NCI-H526 treated with DMSO at 0.1 percent for 48 hours (cell line): Measurements from ENCODE around the gene SUN1.
"Not testable (repeated sequence)": the region's sequence is repeated elsewhere in the genome, so short reads cannot be mapped to it uniquely, and the experiment has no call there.

Experiments
- DNase-seq: peaks from one replicate; lab custom pipeline; 2025; lab: John Stamatoyannopoulos, UW

SUN1 gene

DNA sequence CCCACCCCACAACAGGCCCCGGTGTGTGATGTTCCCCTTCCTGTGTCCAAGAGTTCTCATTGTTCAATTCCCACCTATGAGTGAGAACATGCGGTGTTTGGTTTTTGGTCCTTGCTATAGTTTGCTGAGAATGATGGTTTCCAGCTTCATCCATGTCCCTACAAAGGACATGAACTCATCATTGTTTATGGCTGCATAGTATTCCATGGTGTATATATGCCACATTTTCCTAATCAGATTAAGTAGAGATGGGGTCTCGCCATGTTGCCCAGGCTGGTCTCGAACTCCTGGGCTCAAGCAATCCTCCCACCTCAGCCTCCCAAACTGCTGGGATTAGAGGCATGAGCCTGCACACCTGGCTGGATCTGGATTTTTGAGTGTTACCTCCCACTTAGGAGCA lies 28.5 kb upstream of the SUN1 start:
- not testable (repeated sequence) for DNase-seq

DNA sequence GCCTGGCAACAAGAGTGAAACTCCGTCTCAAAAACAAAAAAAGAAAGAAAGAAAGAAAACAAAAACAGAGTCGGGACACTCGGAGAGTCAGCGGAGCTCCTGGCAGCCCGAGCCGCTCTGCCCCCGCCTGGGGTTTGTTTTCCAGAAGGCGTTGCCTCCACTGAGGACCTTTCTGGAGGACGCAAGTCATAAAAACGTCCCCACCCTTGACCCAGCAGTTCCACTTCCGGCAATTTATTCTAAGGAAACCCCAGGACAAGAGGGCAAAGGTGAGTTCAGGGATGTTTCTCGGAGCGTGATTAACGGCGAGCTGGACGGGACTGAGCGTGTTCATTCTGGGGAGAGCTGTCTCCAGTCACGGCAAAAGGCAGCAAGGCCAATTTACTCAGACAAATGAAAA lies 27.0 kb upstream of the SUN1 start:
- DNase-seq = no peak

DNA sequence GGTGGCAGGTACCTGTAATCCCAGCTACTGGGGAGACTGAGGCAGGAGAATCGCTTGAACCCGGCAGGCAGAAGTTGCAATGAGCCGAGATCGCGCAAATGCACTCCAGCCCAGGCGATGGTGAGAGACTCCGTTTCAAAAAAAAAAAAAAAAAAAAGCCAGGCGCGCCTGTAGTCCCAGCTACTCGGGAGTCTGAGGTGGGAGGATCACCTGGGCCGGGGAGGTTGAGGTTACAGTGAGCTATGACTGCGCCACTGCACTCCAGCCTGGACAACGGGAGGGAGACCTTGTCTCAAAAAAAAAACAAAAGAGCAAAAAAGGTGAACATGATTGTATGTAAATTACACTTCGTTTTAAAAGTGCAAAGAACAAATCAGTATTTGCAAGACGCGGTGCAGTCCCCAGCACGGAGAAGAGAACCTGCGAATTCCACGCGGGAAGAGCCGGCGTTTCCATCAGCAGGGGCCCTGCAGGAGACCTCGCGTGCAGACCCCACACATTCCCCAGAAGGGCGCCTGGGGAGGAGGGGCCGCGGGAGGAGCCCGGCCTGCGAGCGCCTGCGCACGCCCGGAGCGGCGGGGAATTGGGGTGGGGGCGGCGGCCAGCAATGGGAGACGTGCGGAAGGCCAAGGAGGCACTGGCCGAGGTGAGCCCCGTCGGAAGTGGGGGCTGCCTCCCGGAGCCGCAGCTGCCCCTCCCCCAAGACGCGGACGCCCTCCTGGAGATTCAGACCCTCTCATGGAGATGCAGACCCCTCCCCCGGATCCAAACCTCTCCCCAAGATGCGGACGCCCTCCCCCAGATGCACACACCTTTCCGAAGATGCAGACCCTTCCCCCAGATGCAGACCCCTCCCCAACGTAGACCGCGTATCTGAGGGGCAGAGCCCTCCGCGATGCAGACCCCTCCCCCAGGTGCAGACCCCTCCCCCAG lies 16.7 kb upstream of the SUN1 start:
- peak; percentile 42 for DNase-seq

DNA sequence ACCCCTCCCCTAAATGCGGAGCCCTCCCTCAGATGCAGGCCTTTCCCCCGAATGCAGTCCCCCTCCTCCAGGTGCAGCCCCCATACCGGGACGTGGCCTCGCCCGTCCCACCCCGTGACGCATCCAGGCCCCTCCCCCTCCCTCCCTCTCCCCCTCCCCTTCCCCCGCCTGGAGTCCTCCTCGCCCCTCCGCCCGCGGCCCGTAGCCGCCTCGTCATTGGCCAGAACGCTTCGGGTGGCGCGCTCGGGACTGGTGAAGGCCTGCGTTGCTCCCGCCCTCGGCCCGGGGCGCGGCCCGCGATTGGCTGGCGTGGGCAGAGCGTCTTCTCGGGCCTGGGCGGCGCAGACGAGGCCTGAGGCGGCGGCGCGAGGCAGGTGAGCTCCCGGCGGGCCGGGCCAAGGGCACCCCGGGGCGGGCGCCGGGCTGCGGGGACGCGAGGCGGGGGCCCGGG lies 16.0 kb upstream of the SUN1 start:
- DNase-seq = peak; percentile 94

DNA sequence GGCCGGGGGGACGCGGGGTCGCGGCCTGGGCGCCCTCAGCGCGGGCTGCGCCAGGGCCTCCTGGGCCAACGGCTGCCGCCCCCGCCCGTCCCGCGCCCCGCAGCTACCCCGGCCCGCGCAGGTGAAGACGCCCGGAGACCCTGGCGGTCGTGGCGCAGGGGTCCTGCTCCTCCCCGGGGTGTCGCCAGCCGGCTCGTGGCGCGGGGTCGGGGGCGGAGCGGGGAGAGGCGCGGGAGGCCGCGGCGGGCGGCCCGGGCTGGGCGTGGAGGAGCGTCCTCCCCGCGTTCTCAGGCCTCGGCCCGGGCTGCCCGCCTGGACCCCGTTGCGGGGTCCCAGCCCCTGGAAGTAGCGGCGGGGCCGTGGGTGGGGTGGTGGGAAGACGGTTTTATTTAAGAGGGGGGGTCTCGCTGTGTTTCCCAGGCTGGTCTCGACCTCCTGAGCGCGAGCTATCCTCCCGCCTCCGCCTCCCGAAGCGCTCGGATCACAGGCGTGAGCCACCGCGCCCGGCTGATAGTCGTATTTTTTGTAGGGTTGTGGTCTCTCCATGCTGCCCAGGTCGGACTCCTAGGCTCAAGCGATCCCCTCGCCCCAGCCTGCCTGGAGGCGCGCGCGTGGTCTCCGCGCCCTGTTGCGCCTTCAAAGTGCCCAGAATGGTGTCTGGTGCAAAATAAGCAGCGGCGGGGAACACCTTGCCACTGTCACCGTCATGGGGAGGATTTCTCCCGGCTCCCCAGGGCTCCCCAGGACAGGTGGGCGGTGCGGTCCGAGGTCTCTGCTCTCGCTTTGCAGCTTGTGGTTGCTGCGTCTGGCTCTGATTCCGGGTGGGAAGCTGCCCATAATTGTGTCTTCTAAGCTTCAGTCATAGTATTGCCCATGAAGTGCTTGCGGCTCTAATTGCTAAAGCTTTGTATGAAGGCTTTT lies 15.3 kb upstream of the SUN1 start:
- DNase-seq = no peak

DNA sequence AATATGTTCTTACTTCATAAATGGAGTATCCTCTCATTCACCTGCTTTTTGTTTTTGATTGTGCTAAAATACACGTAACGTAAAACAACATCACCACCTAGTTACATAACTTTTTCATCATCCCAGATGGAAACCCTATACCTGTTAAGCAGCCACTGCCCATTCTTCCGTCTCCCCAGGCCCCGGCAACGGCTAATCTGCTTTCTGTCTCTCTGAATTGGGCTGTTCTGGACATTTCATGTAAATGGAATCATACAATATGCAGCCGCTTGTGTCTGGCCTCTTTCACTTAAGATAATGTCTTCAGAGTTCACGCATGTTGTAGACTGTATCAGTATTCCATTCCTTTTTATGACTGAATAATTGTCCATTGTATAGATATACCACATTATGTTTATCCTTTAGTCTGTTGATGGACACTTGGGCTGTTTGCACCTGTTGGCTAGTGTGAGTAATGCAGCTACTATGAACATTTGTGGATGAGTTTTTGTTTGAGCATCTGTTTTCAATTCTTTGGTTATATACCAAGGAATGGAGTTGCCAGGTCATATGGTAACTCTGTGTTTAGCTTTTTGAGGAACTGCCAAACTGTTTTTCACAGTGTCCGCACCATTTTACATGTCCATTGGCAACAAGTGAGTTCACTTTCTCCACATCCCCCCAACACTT lies 14.1 kb upstream of the SUN1 start:
- DNase-seq = peak; percentile 6

DNA sequence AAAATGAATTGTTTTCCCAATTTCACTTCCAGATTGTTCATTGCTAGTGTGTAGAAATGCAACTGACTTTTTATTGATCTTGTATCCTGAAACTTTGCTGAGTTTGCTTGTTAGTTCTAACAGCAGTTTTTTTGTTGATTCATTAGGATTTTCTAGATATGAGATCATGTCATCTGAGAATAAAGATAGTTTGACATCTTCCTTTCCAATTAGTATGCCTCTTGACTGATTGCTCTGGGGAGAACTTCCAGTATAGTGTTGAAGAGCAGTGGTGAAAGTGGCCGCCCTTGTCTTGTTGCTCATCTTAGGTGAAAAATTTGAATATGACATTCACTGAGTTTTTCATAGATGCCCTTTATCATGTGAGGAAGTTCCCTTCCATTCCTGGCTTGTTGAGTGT lies 11.9 kb upstream of the SUN1 start:
- DNase-seq = no peak

DNA sequence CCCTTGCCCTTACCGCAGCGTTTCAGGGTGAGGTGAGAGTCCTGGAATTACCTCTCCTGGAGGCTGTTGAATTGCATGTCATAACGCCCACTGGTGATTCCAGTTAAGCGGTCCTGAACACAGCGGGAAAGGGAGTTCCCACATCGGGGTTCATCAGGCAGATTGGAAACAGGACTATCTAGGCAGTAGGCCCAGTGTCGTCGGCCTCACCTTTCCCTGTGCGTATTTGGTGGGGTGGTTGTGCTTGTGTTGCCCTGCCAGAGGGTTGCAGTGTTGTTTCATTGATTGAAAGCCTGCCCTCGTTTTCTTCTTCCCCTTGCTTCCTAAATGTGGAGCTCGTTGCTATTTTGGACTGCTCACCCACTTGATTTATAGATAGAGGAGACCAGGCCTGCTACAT lies 10.6 kb upstream of the SUN1 start:
- DNase-seq = no peak

DNA sequence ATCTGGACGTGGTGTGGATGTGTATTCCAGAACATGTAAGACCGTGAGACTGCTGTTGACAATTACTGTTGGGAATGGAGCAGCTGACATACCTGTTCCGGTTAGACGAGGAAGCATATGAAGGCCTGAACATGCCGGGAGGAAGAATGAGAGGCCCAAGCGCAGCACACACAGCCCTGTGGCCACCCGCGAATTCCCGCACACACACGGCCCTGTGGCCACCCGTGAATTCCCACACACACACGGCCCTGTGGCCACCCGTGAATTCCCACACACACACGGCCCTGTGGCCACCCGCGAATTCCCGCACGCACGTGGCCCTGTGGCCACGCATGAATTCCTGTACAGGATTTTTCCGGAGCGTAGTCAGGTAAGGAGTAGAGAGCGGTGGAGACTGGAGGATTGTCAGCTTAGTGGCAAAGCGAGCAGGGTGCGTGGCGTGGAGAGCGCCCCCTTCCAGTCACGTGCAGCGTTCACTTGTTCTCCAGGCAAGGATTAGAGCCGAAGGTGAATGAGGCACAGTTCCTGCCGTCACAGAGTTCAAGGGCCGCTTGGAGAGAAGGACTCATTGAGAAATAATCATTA lies 9.5 kb upstream of the SUN1 start:
- no peak for DNase-seq

DNA sequence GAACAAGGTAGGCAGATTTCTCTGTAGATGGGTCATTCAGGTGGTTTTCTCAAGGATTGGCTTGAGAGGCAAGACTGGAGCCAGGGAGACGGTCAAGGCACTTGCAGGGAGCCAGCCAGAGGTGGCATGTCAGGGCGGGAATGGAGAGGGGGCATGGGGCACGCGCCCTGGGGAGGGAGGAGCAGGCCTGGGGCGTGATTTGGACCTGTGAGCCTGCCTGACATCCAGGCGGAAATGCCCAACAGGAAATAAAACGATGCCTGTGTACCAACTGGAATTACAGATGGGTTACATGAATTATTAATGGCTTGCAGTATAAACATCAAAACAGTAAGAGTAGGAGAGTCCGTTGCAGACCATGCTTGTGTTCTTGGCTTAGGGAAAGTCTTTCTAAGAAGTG lies 8.6 kb upstream of the SUN1 start:
- DNase-seq = no peak

DNA sequence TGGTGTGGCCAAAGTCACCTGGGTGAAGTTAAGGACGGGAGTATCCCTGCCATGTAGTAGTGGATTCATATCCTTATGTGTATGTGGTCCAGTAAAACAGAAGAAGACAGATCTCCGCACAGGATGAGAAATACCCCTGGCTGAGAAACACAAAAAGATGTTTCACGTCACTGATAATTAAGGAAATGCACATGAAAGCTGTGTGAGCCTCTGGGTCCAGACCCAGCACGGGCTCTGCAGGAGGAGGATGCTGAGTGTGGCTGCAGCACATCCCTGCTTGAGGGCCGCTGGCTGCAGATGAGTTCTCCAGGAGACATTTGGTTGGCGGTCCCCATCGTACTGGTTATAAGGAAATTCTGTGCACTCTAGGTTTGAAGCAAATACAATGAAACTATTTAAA lies 8.2 kb upstream of the SUN1 start:
- no peak for DNase-seq

DNA sequence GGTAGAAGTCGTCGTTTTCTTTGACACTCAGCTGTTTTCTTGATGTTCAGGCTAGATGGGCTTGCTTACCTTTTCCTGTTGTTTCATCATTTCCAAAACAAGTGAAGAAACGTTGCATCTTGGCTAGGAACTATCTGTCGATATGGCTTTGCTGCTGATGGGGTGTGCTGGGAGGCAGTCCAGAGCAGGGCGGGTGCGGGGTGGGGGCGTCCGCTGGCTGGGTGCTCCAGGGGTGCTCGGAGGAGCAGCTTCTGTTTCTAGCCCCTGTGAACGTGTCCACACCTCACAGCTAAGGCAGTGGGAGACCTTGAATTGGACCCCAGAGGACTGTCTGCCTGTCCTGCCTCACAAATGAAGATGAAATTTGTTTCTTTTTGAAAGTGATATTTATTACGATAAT lies 7.6 kb upstream of the SUN1 start:
- no peak for DNase-seq

DNA sequence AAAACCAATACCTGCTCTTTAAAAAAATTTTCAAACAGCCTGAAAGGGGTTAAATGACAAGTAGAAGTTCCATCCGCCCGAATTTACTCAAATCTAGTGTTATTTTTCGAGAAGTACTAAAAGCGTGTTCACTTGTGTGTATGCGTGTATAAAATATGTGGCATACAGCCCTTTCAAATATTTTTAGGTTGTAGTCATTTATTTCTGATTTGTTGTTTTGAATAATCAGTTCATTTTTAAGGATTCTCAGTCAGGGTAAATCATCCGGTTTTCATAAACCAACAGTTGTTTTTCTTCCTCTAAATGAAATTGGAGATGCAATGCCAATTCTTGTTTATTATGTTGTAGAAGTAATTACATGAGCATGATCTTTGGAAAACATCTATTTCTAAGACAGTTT lies 6.9 kb upstream of the SUN1 start:
- DNase-seq = no peak

DNA sequence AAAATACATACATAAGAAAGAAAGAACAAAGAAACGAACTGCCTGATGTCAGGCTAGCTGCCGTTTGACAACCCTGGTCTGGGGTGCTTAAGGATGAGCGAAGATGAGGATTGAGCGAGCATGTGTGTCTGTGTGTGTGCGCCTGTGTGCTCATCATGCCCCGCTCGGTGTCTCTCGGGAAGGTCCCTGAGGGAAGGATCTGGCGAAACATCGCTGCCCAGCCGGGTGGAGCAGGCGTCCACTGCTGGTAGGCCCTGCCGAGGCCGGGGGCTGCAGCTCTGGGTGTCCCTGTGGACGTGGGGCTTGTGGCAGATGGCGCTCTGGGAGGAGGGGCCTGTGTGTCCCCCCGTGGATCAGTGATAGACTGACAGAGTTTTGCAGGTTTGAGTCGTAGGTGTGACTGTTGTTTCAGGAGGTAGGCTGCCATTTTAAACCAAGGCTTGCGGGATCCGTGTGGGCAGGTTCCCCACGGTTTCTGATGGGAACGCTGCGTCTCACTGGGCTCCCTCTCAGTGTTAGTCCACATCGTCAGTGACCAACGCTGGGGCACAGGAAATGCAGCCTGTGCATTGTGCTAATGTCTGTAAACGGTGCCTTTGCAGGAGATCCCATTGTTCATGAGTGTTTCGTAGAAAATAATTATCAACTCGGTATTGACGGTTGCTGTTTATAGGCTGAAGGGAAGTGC lies 5.9 kb upstream of the SUN1 start:
- DNase-seq = no peak

DNA sequence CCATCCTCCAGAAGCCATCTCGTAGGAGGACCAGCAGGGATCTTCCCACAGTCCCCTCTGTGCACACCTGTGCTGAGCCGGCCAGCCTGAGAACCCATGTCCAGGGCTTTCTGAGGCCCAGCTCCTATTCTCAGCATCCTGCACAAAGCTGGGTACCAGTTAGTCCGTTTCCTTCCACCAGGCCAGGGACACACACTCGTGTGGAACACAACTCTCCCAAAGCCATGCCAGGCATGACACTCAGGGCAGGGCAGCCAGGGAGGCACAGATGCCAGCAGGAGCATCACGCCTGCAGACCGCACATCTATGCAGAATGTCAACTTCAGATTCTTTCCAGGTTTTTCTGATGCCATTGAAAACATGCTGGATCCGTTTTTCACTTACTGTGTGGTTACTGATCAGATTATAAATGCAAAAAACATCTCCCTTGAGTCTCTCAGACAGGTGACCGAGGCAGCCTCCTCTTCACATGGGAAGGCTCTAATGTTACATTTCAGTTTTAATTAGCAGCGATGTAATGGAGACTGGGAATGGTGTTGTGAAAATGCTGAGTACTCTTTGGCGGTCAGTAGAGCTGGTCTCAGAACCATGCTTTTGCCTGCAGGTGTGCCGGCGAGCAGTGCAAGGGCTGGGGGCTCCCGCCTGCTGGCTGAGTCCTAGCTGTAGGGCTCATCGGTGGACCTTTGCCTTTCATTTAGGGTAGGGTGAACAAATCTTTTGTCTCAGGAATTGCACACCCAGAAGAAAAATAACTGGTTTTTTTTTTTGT lies 3.3 kb upstream of the SUN1 start:
- no peak for DNase-seq

DNA sequence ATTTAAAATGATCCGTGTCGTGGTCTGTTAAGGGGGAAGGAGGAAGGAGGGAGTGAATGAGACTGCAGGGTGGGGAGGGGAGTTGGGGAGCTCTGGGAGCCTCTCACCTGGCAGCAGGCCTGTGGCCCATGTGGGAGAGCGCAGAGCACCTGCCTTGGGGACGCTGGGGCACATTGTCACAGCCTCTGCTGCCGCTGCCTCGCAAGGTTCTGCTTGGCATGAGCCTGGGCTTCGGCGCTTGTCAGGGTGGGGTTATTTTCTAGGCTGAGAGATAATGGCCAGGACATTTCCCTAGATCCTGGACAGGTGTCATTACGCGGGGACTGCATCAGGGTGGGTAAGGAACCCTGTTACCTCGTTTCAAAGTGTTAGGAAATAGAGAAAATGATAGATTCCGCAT lies 2.2 kb upstream of the SUN1 start:
- DNase-seq = no peak

DNA sequence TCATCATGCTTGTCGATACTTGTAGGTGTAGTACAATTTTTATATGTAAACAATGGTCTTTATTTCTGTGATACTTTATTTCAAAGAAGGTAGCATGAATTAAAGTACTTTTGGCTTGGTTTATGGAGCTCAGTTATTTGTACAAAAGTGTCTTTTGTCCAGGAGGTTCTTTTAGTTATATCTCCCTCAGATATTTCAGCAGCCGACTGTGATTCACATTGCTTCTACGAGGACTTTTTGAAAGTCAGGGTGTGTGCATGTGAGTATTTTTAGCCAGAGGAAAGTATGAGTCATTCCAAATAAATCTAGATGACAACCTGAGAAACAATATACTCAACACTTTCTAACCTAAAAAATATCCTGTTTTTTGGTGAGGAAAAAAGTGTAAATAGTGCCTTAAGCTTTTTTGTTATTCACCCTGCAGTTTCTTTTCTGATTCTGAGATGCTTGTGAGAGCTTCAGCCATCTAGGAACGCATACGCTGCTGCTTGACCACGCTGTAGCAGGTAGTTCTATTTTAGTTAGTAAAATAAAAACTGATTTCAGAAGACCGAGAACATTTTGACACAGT lies 595 bp upstream of the SUN1 start:
- no peak for DNase-seq

DNA sequence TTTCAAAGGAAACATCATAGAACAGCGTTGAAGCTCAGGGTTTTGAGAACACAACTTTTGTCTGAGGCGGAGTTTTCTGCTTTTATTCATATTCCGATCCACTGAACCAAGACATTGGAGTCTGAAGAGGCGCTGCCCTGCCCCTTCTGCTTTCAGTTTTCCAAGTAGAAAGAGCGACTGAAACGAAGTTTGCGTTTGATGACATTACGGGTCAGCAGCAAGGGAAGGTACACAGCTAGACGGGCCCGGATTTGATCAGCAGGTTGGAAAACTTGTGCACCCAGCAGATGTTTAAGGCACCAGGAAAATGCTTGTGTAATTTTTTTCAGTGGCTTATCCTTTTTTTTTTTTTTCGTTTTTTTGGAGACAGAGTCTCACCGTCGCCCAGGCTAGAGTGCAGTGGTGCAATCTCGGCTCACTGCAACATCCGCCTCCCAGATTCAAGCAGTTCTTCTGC lies 720 bp downstream of the SUN1 start:
- no peak for DNase-seq

DNA sequence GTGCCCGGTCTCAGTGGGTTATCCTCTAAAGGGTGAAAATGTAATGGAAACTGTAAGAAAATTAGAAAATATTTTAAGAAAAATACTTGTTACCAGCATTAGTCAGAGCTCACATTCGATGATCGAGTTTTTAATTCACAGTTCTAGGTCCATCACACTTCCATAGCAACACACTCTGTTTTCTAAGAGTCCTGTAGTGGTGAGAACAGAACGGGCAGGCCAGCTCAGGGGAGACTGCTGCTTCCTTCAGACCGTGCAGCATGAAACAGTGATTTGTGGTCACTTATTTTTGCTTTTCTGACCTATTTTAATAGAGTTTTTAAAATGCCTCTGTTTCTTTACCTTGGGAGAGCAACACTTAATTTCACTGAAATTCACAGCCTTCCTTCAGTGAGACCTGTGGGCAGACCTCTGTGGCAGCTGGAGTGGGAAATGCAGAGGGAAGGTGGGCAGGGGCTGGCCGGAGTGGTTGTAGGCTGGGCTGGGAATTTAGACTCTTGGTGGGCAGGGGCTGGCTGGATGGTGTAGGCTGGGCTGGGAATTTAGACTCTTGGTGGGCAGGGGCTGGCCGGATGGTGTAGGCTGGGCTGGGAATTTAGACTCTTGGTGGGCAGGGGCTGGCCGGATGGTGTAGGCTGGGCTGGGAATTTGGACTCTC lies 1.5 kb downstream of the SUN1 start:
- DNase-seq = no peak

DNA sequence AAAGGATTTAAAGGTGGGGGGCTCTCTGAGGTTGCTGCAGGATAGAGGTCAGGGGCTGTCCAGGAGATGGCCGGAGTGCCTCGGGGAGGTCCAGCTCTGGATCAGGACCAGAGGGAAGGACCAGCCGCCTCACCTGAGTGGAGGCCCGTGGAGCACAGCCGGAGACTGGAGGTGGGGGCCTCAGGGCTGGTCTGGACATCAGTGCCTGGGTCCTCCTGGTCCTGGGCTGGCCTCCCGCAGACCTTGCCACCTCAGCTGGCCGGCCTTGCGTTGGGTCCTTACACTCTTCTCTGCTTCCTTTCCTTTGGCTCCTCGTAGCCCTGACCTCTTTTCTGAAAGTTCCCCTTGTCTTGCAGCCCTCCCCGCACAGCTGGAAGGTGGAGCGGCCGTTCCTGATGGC lies 2.0 kb downstream of the SUN1 start:
- no peak for DNase-seq
